DMS153 (cell line): Measurements from ENCODE around the gene LAMTOR2.

Experiments used
- DNase-seq: peaks from one replicate; lab custom pipeline; 2025; lab: John Stamatoyannopoulos, UW

Gene LAMTOR2

DNA sequence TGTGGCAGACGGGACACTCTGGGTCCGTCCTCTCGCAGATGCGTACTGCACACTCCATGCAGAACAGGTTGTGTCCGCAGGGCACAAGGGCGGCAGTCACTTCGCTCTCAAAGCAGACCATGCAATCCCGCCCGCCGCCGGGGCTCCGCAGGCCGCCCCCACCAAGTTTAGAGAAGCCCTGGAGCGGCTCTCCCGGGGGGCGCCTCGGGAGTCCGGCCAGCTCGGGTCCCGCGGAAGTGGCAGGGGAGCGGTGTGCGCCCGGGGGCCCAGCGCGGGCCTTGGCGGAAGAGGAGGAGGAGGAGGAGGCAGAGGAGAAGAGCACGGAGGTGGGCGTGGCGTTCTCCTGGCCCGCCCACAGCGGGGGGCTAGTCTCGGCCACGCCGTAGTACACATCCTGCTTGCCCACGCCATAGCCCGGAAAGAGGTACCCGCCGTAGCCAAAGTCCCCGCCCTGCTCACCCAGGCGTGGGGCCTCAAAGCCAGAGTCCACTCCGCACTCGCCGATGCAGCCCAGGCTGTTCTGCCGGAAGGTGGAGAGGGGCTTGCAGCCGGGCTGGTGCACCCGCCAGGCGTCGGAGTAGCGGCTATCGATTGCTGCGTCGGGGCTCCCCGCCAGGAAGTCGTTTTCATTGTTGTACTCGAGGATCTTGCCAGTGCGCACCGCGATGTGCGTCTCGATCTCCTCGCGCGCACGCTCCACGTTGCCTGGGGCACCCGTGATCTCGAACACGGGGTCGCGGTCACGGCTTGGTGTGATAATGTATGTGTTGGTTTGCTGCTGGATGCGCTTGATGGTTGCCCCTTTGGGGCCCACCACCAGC lies 22.2 kb downstream of the LAMTOR2 start:
- no peak for DNase-seq

- no peak for DNase-seq
Observed at GRCh38 chr1:156077430-156077760, 22.8 kb downstream of the LAMTOR2 start.

DNA sequence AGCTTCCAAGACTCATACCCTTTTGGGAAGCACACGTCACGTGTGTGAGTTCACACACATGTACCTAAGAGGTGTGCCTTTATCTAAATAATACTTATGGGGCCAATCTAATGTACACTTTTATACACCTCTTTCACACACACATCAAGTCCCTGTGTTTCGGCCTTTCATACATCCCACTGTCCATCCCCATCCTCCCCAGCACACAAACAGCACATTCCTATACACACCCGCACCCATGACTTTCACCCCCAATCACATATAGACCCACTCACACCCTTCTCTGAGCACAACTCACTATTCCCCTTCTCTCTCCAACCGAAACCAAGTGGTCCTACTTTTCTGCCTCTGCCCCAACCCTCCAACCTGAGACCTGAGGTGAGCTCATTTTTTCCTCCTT lies 24.1 kb downstream of the LAMTOR2 start:
- DNase-seq: no peak

- no peak for DNase-seq
Observed at GRCh38 chr1:156079762-156080161, 25.2 kb downstream of the LAMTOR2 start.

DNA sequence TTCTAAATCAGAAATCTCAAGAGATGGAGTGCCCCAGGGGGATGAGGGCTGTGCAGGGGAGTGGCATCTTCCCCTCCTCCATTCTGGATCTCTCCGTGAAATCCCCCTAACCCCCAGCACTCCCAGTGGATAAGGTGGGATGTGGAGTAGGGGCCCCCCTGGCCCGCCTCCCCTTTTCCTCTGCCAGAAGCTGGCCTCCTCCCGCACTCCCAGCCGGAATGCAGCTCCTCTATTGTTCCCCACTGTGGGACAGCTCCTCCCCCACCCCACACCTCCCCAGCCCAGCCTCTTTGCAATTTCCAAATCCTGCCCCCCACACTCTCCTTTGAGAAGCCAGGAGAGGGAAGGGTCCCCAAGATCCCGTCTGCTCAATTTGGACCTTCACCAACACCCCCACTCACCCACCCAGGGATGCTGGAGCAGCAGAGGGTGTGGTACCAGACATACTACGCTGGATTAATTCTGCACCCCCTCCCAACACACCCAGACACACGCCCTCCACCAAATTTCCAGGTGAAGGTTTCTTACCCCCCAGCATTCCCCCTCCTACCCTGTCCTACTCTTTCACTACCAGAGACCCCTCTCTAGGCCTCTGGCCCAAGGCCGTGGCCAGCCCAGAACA lies 25.8 kb downstream of the LAMTOR2 start:
- no peak for DNase-seq

DNA sequence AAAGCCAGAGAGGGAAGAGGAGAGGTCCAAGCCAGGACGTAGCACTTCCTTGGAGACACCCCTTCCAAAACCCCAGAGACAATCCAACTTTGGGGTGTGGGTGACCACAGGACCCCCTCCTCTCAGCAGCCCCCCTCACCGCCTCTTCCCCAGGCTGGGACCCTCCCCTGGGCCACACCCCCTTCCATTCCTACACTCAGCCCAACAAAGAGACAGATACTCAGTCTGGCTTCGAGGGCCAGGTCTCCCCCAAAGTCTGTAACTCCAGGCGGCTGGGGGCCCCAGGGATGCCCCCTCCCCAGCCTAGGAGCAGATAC lies 26.2 kb downstream of the LAMTOR2 start:
- DNase-seq: no peak

GRCh38 chr1:156081180-156081916 lies 26.8 kb downstream of the LAMTOR2 start:
- no peak for DNase-seq

GRCh38 chr1:156081917-156082308 lies 27.3 kb downstream of the LAMTOR2 start:
- no peak for DNase-seq

- peak; percentile 70 for DNase-seq
Observed at GRCh38 chr1:156082309-156083091, 27.9 kb downstream of the LAMTOR2 start, which contains the start of gene MEX3A. Gene MEX3A (minus strand): TSS chr1:156082465. CDS start chr1:156081998, 467 bp downstream.

DNA sequence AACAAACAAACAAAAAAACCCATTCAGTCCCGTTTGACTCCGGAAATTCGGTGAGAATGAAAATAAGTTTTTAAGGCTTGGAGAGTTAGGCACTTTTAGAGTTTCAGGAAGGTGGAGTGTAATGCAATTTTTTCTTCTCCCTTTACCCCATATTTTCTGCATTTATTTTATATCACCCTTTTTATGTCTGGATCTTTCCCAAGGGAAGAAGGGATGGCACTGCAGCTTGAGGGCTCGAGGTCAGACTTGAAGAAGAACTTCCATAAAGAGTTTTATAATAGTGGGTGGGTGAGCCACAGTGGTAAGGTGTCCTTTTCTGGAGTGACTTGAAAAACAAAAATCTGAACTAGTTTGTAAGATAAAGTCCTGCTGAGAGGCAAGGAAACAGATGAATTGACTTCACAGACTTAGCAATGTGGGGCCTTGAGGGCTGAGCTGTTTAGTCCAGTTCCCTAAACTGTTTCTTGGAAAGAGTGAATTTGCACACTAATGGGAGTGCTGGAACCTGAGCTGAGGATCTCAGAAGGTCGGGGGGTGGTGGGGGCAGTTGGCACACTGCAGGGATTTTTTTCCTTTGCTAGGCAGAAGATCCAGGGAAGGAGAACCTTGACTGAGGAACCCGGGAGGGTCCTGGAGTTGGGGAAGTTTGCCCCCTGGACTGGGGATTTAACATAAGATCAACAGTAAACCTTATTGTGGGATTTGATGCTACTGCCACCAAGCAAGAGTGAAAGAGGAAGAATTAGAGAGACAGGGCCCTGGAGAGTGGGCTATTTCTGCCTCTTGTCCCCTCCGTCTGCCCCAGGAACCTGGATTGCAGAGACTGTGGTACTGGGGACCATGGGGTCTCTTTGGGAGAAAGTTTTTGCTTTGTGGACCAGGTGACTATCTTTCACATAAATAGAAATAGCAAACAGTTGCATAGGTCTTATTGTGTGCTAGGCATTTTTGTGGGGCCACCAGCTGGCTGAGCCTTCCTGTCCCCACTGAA lies 29.5 kb downstream of the LAMTOR2 start:
- no peak for DNase-seq

- DNase-seq: no peak
Observed at GRCh38 chr1:156086256-156086662, 31.7 kb downstream of the LAMTOR2 start.

DNA sequence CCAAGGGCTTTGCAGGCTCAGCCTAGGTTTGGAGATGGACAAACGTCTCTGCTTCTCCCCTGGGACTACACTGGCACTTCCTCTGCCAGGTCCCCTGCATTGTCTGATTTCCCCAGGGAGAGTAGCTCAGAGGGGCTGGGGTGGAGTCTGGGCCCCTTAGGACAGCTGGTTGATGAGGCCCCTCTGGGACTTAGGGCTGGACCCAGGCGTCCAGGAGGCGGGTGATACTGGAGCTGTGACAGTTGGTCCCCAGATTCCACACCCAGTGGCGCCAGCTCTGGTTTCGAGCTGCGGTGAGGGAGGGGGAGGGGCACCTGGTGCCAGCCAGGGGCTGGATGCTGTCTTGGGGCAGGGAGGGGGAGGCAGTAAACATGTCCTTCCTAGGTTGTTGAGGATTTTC lies 35.1 kb downstream of the LAMTOR2 start:
- DNase-seq: peak; percentile 74

- no peak for DNase-seq
Observed at GRCh38 chr1:156090138-156090839, 35.7 kb downstream of the LAMTOR2 start.

DNA sequence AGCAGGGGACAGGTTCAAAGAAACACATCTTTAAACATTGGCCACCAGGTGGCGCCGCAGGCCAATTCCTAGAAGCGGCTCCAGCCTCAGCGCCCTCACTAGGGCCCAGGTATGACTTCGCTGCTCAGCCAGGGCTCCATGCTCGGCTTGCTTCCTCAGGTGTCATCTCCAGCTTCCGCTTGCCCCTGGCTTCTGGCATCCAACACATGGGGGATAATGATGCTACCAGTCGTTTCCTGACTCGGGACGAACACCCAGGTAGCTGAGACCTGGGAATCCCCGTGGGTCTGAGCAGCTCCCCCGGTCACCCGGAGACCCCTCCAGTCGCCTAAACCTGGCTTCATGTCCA lies 36.2 kb downstream of the LAMTOR2 start:
- peak; percentile 88 for DNase-seq

DNA sequence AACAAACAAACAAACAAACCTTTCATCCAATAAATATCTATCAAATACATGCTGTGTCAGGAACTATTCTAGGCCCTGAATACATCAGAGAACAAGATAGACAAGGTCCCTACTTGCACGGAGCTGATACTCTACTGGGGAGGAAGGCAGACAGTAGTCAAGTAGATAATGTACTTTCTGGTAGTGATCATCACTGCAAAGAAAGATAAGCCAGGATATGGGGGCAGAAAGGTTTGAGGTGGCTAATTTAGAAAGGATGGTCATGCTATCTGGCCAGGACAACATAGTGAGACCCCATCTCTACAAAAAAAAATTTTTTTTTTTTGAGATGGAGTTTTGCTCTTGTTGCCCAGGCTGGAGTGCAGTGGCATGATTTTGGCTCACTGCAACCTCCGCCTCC lies 37.0 kb downstream of the LAMTOR2 start:
- no peak for DNase-seq

GRCh38 chr1:156095906-156096508 lies 41.4 kb downstream of the LAMTOR2 start:
- no peak for DNase-seq

- peak; percentile 71 for DNase-seq
Observed at GRCh38 chr1:156096640-156097391, 42.2 kb downstream of the LAMTOR2 start.

- DNase-seq: no peak
Observed at GRCh38 chr1:156097499-156098178, 43.1 kb downstream of the LAMTOR2 start.

DNA sequence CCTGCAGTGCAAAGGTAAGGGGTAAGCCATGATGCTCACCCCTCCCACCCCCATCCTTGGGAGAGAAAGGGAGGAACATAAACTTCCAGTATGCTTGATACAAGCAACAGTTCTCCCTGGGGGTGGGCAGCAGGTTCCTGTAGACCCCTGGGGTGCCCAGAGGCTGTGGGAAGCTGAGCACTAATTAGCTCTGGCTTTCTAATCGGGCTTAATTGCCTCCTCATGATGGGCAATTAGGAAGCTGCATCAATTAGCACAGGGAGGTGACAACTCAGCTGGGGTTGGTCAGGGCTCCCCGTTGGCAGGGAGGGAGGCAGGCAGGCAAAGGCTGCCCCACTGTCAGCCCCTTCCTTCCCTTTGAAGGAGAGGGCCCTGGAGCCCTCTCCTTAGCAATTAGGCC lies 44.2 kb downstream of the LAMTOR2 start:
- no peak for DNase-seq
